GM23338 (cell line): ENCODE measurements around the gene DNAJA2. TPM values are rescaled to one million over a fixed set of nuclear protein-coding genes. Genes with fewer than 3 reads are reported as not detected.

Experiments
- ATAC-seq: fragments of 200-7000 bp; cut with Tn5 transposase; 3 replicates; pipeline ENCODE4 v1.9.1; 2020
- DNase-seq: peaks from one replicate; pipeline ENCODE4 v3.0.0-alpha.2; 2015; ENCODE audit warnings: low spot score
- H2AFZ ChIP-seq: fragments of 200-600 bp; sonication (generic); 2 replicates; pipeline ENCODE4 v1.8.0; 2016; ENCODE audit warnings: antibody characterized with exemption, mild to moderate bottlenecking, moderate library complexity
- H3F3A ChIP-seq: fragments of 200-600 bp; sonication (generic); replicated peaks from 2 replicates; pipeline ENCODE4 v1.8.0; 2017; ENCODE audit warnings: antibody characterized with exemption, mixed run types, low read depth
- H3K27ac ChIP-seq: fragments of 200-600 bp; sonication (generic); 2 replicates; pipeline ENCODE4 v1.6.1; 2016; ENCODE audit warnings: low read depth
- H3K27me3 ChIP-seq: fragments of 200-600 bp; sonication (generic); 2 replicates; pipeline ENCODE4 v1.8.0; 2016; ENCODE audit warnings: mild to moderate bottlenecking, mixed run types, moderate library complexity; ENCODE audit not compliant: insufficient read depth
- H3K36me3 ChIP-seq: fragments of 200-600 bp; sonication (generic); 2 replicates; pipeline ENCODE4 v1.8.0; 2016; ENCODE audit warnings: mild to moderate bottlenecking; ENCODE audit not compliant: insufficient read depth
- H3K4me1 ChIP-seq: fragments of 200-600 bp; sonication (generic); 2 replicates; pipeline ENCODE4 v1.8.0; 2016; ENCODE audit warnings: mild to moderate bottlenecking, moderate library complexity; ENCODE audit not compliant: insufficient read depth
- H3K4me2 ChIP-seq: fragments of 200-600 bp; sonication (generic); 2 replicates; pipeline ENCODE4 v1.7.1; 2017; ENCODE audit warnings: mixed run types
- H3K4me3 ChIP-seq: fragments of 200-600 bp; sonication (generic); 2 replicates; pipeline ENCODE4 v1.6.1; 2016; ENCODE audit warnings: mixed run types
- H3K79me2 ChIP-seq: fragments of 200-600 bp; sonication (generic); replicated peaks from 2 replicates; pipeline ENCODE4 v1.8.0; 2017; ENCODE audit warnings: mild to moderate bottlenecking; ENCODE audit not compliant: insufficient read depth
- H3K9me2 ChIP-seq: fragments of 200-600 bp; sonication (generic); 2 replicates; pipeline ENCODE4 v1.8.0; 2017; ENCODE audit not compliant: insufficient read depth
- H4K20me1 ChIP-seq: fragments of 200-600 bp; sonication (generic); replicated peaks from 2 replicates; pipeline ENCODE4 v1.8.0; 2017; ENCODE audit warnings: mild to moderate bottlenecking; ENCODE audit not compliant: insufficient read depth
- H3K27ac Mint-ChIP-seq: 2 replicates; pipeline ENCODE4 v1.8.0; 2020; ENCODE audit warnings: inconsistent platforms, mild to moderate bottlenecking, moderate library complexity, mixed read lengths
- H3K27me3 Mint-ChIP-seq: 3 replicates; pipeline ENCODE4 v1.8.0; 2022; ENCODE audit warnings: low read depth, mild to moderate bottlenecking, moderate library complexity, mixed read lengths, inconsistent platforms; ENCODE audit not compliant: insufficient read depth, poor library complexity
- H3K36me3 Mint-ChIP-seq: 3 replicates; pipeline ENCODE4 v1.8.0; 2021; ENCODE audit warnings: low read depth, mild to moderate bottlenecking, inconsistent platforms, moderate library complexity, mixed read lengths
- H3K4me1 Mint-ChIP-seq: 3 replicates; pipeline ENCODE4 v1.8.0; 2020; ENCODE audit warnings: mild to moderate bottlenecking, inconsistent platforms, mixed read lengths
- H3K4me3 Mint-ChIP-seq: 3 replicates; pipeline ENCODE4 v1.8.0; 2021; ENCODE audit warnings: moderate library complexity, mild to moderate bottlenecking, inconsistent platforms, mixed read lengths
- H3K9me3 Mint-ChIP-seq: 3 replicates; pipeline ENCODE4 v1.8.0; 2020; ENCODE audit warnings: moderate library complexity, mild to moderate bottlenecking, inconsistent platforms, mixed read lengths
- CREB1 ChIP-seq: fragments of 250-450 bp; sonication (Bioruptor Pico); IDR thresholded peaks from 2 replicates; pipeline ENCODE4 v1.5.0; 2020; ENCODE audit warnings: low read depth, mild to moderate bottlenecking, moderate library complexity
- EZH2 ChIP-seq: fragments of 200-600 bp; sonication (generic); IDR thresholded peaks from one replicate; pipeline ENCODE4 v1.8.0; 2017; ENCODE audit warnings: antibody characterized with exemption, mild to moderate bottlenecking, low read depth; ENCODE audit not compliant: unreplicated experiment
- EZH2phosphoT487 ChIP-seq: fragments of 200-600 bp; sonication (generic); IDR thresholded peaks from one replicate; pipeline ENCODE4 v1.8.1; 2018; ENCODE audit warnings: antibody characterized with exemption; ENCODE audit not compliant: unreplicated experiment
- JUNB ChIP-seq: IDR thresholded peaks from one replicate; pipeline ENCODE4 v1.6.1; 2016; ENCODE audit warnings: antibody characterized with exemption; ENCODE audit not compliant: unreplicated experiment
- NANOG ChIP-seq: IDR thresholded peaks from 2 replicates; pipeline ENCODE4 v1.6.1; 2016; ENCODE audit warnings: antibody characterized with exemption, borderline replicate concordance
- POLR2AphosphoS5 ChIP-seq: IDR thresholded peaks from 2 replicates; pipeline ENCODE4 v1.6.1; 2016; ENCODE audit warnings: antibody characterized with exemption, low read depth
- STAT1 ChIP-seq: IDR thresholded peaks from one replicate; pipeline ENCODE4 v1.6.1; 2016; ENCODE audit warnings: antibody characterized with exemption; ENCODE audit not compliant: unreplicated experiment
- ZNF114 ChIP-seq: fragments of 250-450 bp; sonication (Bioruptor Pico); IDR thresholded peaks from 2 replicates; pipeline ENCODE4 v1.5.0; 2020; ENCODE audit warnings: mild to moderate bottlenecking, moderate library complexity
- polyA plus RNA-seq: library from polyadenylated mRNA; unstranded; fragments of >200 nt; fragmentation: Nextera tagmentation; extraction: Ambion mirVana; gene quantifications from 2 replicates; pipeline ENCODE4 v1.2.1, GENCODE V29; 2016
- total RNA-seq: library from RNA; depleted of rRNA; stranded (reverse); fragments of >200 nt; shearing (Covaris generic); gene quantifications from 2 replicates; pipeline ENCODE4 v1.2.3, GENCODE V29; 2014
- TF ChIP-seq, protein P1 (sequence below), 2 experiments: fragments of 200-600 bp in 1 of 2; sonication (generic) in 1 of 2; conservative IDR thresholded peaks; 2 replicates each; pipeline versions ENCODE4 v1.5.1 to v1.6.1; 2016 to 2017; ENCODE audit warnings: antibody characterized with exemption in 2 of 2, low read depth in 2 of 2, mild to moderate bottlenecking in 2 of 2, moderate library complexity in 1 of 2
- TF ChIP-seq, protein P2 (sequence below): fragments of 250-450 bp; sonication (Bioruptor Pico); IDR thresholded peaks from 2 replicates; pipeline ENCODE4 v1.5.0; 2020; ENCODE audit warnings: mild to moderate bottlenecking, moderate library complexity
- TF ChIP-seq, protein P3 (sequence below): IDR thresholded peaks from one replicate; pipeline ENCODE4 v1.6.1; 2018; ENCODE audit warnings: antibody characterized with exemption; ENCODE audit not compliant: unreplicated experiment
- TF ChIP-seq, protein P4 (sequence below): IDR thresholded peaks from 2 replicates; pipeline ENCODE4 v1.6.1; 2016; ENCODE audit warnings: antibody characterized with exemption

DNAJA2 gene
- total and polyA plus RNA-seq, 2 experiments from 2014 or later: 94.5 to 101 TPM

DNA sequence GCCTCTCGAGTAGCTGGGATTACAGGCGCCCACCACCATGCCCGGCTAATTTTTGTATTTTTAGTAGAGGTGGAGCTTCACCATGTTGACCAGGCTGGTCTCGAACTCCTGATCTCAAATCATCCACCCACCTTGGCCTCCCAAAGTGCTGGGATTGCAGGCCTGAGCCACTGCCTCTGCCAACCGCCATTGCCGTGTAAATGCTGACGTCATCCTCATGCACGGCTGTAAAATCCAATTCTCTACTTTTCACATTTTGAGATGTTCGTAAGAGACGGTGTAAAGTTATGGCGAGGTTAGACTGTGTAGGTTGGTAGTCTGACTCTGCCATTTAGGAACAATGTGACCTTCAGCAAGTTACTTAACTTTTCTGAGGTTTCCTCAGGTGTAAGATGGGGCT lies 1.7 kb upstream of the DNAJA2 start:
- peaks cover 7% of the 10 kb centered on the region; the same call in 1 of the 2 replicates for H4K20me1 ChIP-seq
- H3F3A ChIP-seq: 0 out of 2 replicates have a peak, but pooled peaks cover 3% of the 10 kb centered on the region
- no peaks in the 10 kb centered on the region for H3K9me2 ChIP-seq
- Mint-ChIP-seq H3K4me3 (no peak overlapping the region; the same call in 2 of the 3 replicates), H3K27ac (peak overlapping the region; percentile 48; the same call in 1 of the 2 replicates), H3K9me3 (no peaks in the 10 kb centered on the region), H3K36me3 (peaks cover 24% of the 10 kb centered on the region), H3K4me1 (peaks cover 34% of the 10 kb centered on the region), H3K27me3 (peaks cover 15% of the 10 kb centered on the region)
- H3K36me3 ChIP-seq: peaks cover 10% of the 10 kb centered on the region; the same call in 1 of the 2 replicates
- peak overlapping the region; percentile 35; the same call in 1 of the 2 replicates for H3K27ac ChIP-seq
- H3K27me3 ChIP-seq: no peaks in the 10 kb centered on the region
- H3K79me2 ChIP-seq: peaks cover 29% of the 10 kb centered on the region
- no peak overlapping the region for H2AFZ ChIP-seq
- DNase-seq (no peak), ATAC-seq (no peak)
- peaks cover 19% of the 10 kb centered on the region; the same call in 1 of the 2 replicates for H3K4me1 ChIP-seq
- H3K4me2 ChIP-seq: no peak overlapping the region
- no peak for TF ChIP-seq CREB1 (CRISPR knock-in tag)
- TF ChIP-seq, protein P1, sequence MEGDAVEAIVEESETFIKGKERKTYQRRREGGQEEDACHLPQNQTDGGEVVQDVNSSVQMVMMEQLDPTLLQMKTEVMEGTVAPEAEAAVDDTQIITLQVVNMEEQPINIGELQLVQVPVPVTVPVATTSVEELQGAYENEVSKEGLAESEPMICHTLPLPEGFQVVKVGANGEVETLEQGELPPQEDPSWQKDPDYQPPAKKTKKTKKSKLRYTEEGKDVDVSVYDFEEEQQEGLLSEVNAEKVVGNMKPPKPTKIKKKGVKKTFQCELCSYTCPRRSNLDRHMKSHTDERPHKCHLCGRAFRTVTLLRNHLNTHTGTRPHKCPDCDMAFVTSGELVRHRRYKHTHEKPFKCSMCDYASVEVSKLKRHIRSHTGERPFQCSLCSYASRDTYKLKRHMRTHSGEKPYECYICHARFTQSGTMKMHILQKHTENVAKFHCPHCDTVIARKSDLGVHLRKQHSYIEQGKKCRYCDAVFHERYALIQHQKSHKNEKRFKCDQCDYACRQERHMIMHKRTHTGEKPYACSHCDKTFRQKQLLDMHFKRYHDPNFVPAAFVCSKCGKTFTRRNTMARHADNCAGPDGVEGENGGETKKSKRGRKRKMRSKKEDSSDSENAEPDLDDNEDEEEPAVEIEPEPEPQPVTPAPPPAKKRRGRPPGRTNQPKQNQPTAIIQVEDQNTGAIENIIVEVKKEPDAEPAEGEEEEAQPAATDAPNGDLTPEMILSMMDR (conservative IDR thresholded peaks at IDR 0.05; ENCODE audit: low read depth in 2 of 2): no peak
- TF ChIP-seq, protein P2, sequence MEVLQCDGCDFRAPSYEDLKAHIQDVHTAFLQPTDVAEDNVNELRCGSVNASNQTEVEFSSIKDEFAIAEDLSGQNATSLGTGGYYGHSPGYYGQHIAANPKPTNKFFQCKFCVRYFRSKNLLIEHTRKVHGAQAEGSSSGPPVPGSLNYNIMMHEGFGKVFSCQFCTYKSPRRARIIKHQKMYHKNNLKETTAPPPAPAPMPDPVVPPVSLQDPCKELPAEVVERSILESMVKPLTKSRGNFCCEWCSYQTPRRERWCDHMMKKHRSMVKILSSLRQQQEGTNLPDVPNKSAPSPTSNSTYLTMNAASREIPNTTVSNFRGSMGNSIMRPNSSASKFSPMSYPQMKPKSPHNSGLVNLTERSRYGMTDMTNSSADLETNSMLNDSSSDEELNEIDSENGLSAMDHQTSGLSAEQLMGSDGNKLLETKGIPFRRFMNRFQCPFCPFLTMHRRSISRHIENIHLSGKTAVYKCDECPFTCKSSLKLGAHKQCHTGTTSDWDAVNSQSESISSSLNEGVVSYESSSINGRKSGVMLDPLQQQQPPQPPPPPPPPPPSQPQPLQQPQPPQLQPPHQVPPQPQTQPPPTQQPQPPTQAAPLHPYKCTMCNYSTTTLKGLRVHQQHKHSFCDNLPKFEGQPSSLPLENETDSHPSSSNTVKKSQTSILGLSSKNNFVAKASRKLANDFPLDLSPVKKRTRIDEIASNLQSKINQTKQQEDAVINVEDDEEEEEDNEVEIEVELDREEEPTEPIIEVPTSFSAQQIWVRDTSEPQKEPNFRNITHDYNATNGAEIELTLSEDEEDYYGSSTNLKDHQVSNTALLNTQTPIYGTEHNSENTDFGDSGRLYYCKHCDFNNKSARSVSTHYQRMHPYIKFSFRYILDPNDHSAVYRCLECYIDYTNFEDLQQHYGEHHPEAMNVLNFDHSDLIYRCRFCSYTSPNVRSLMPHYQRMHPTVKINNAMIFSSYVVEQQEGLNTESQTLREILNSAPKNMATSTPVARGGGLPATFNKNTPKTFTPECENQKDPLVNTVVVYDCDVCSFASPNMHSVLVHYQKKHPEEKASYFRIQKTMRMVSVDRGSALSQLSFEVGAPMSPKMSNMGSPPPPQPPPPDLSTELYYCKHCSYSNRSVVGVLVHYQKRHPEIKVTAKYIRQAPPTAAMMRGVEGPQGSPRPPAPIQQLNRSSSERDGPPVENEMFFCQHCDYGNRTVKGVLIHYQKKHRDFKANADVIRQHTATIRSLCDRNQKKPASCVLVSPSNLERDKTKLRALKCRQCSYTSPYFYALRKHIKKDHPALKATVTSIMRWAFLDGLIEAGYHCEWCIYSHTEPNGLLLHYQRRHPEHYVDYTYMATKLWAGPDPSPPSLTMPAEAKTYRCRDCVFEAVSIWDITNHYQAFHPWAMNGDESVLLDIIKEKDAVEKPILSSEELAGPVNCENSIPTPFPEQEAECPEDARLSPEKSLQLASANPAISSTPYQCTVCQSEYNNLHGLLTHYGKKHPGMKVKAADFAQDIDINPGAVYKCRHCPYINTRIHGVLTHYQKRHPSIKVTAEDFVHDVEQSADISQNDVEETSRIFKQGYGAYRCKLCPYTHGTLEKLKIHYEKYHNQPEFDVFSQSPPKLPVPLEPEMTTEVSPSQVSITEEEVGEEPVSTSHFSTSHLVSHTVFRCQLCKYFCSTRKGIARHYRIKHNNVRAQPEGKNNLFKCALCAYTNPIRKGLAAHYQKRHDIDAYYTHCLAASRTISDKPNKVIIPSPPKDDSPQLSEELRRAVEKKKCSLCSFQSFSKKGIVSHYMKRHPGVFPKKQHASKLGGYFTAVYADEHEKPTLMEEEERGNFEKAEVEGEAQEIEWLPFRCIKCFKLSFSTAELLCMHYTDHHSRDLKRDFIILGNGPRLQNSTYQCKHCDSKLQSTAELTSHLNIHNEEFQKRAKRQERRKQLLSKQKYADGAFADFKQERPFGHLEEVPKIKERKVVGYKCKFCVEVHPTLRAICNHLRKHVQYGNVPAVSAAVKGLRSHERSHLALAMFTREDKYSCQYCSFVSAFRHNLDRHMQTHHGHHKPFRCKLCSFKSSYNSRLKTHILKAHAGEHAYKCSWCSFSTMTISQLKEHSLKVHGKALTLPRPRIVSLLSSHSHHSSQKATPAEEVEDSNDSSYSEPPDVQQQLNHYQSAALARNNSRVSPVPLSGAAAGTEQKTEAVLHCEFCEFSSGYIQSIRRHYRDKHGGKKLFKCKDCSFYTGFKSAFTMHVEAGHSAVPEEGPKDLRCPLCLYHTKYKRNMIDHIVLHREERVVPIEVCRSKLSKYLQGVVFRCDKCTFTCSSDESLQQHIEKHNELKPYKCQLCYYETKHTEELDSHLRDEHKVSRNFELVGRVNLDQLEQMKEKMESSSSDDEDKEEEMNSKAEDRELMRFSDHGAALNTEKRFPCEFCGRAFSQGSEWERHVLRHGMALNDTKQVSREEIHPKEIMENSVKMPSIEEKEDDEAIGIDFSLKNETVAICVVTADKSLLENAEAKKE (CRISPR knock-in tag): no peak
- no peak for TF ChIP-seq JUNB
- TF ChIP-seq, protein P3, sequence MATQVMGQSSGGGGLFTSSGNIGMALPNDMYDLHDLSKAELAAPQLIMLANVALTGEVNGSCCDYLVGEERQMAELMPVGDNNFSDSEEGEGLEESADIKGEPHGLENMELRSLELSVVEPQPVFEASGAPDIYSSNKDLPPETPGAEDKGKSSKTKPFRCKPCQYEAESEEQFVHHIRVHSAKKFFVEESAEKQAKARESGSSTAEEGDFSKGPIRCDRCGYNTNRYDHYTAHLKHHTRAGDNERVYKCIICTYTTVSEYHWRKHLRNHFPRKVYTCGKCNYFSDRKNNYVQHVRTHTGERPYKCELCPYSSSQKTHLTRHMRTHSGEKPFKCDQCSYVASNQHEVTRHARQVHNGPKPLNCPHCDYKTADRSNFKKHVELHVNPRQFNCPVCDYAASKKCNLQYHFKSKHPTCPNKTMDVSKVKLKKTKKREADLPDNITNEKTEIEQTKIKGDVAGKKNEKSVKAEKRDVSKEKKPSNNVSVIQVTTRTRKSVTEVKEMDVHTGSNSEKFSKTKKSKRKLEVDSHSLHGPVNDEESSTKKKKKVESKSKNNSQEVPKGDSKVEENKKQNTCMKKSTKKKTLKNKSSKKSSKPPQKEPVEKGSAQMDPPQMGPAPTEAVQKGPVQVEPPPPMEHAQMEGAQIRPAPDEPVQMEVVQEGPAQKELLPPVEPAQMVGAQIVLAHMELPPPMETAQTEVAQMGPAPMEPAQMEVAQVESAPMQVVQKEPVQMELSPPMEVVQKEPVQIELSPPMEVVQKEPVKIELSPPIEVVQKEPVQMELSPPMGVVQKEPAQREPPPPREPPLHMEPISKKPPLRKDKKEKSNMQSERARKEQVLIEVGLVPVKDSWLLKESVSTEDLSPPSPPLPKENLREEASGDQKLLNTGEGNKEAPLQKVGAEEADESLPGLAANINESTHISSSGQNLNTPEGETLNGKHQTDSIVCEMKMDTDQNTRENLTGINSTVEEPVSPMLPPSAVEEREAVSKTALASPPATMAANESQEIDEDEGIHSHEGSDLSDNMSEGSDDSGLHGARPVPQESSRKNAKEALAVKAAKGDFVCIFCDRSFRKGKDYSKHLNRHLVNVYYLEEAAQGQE: no peak
- TF ChIP-seq ZNF114: no peak
- TF ChIP-seq EZH2: no peak
- TF ChIP-seq, protein P4, sequence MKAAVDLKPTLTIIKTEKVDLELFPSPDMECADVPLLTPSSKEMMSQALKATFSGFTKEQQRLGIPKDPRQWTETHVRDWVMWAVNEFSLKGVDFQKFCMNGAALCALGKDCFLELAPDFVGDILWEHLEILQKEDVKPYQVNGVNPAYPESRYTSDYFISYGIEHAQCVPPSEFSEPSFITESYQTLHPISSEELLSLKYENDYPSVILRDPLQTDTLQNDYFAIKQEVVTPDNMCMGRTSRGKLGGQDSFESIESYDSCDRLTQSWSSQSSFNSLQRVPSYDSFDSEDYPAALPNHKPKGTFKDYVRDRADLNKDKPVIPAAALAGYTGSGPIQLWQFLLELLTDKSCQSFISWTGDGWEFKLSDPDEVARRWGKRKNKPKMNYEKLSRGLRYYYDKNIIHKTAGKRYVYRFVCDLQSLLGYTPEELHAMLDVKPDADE: no peak
- TF ChIP-seq EZH2phosphoT487: no peak
- TF ChIP-seq NANOG: no peak
- no peak for TF ChIP-seq STAT1
- no peak for TF ChIP-seq POLR2AphosphoS5
- H3K4me3 ChIP-seq: no peak overlapping the region
